Measurements from ENCODE around the gene MCRIP2.

The MCRIP2 gene

DNA sequence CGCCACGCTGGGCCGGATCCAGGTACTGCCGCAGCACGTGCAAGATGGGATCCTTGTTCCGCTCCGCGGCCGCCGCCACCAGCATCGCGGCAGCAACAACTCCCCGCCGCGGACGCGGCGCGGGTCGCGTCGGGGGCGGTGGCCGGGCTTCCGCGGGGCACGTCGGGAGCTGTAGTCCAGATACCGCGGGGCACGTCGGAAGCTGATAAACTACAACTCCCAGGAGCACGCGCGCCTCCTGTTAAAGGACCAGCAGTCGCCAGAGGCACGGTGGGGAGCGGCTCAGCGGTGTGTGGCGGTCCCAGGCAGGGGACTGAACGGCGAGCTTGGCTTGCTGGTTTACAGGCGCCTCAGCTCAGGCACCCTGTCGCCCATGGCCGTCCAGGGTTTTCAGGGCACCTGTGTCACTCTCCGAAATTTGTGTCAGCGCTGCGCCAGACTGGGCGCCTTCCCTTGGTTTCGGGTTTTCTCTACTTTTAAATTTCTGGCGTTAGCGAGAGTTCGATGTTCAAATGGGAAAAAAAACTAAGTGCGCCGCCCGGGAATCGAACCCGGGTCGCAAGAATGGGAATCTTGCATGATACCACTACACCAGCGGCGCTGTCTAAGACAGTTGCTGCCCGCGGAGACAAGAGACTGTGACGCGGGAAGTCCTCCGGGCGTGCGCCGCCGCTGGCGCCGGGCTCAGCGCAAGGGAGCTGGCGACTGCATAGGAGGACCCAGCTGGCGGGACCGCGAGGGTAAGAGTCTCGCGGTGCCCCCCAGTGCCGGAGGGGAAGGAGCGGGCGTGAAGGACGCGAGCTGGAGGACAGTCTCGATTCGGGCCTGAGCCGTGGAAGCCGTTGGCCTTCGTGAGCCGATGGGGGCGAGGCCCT, 5.2 kb upstream of the MCRIP2 start, which contains the start of gene METTL26:
TSS of gene METTL26 (minus strand) at position 100 of the 875 bp plus-strand sequence. CDS start at position 85, 15 bp downstream.
- peak; percentile 98 for DNase-seq (ENCODE audit: low spot score)
- in situ Hi-C loops (cut with MboI; ENCODE audit: low sequenced_read_pairs, unreplicated experiment): no loop called here
- TF ChIP-seq CTCF (IDR thresholded peaks at IDR 0.05; ENCODE audit: borderline replicate concordance, control extremely low read depth, extremely low read depth, insufficient read depth, missing control alignments): no peak

- in situ Hi-C loops (cut with MboI; ENCODE audit: low sequenced_read_pairs, unreplicated experiment): no loop called here
- peak; percentile 100 for DNase-seq (ENCODE audit: low spot score)
- TF ChIP-seq CTCF (IDR thresholded peaks at IDR 0.05; ENCODE audit: borderline replicate concordance, control extremely low read depth, extremely low read depth, insufficient read depth, missing control alignments): no peak
These were observed 4.3 kb upstream of the MCRIP2 start for GRCh38 chr16:637081-638018.

DNA sequence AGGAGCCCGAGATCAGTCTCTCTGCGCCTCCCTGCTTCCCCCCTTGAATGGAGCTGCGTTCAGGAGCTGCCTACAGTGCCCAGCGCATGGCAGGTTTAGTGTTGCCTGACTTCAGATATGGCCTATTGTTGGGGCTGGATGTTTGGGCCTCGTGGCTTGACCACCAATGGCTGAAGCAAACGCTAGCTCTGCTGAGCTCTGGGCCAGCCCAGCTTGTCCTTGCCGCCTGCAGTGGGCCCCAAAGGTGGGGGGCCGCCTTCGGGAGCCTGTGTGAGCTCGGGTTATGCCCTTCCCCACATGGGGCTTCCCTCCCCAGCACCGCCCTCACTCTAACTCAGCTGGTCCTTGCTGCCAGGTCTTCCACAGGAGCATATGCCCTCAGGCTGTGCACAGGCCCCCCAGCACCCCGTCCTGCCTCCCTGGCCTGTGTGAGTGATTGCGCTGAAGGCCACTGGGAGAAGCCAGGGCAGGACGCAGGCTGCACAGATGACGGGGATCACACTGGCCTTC, 3.5 kb upstream of the MCRIP2 start:
- in situ Hi-C loops (cut with MboI; ENCODE audit: low sequenced_read_pairs, unreplicated experiment): no loop called here
- no peak for DNase-seq (ENCODE audit: low spot score)
- TF ChIP-seq CTCF (IDR thresholded peaks at IDR 0.05; ENCODE audit: borderline replicate concordance, control extremely low read depth, extremely low read depth, insufficient read depth, missing control alignments): no peak

GRCh38 chr16:638836-639235, 2.8 kb upstream of the MCRIP2 start:
- DNase-seq (ENCODE audit: low spot score): no peak
- in situ Hi-C loops (cut with MboI; ENCODE audit: low sequenced_read_pairs, unreplicated experiment): no loop called here
- no peak for TF ChIP-seq CTCF (IDR thresholded peaks at IDR 0.05; ENCODE audit: borderline replicate concordance, control extremely low read depth, extremely low read depth, insufficient read depth, missing control alignments)

- in situ Hi-C loops (cut with MboI; ENCODE audit: low sequenced_read_pairs, unreplicated experiment): no loop called here
- no peak for DNase-seq (ENCODE audit: low spot score)
- no peak for TF ChIP-seq CTCF (IDR thresholded peaks at IDR 0.05; ENCODE audit: borderline replicate concordance, control extremely low read depth, extremely low read depth, insufficient read depth, missing control alignments)
These were observed 1.0 kb upstream of the MCRIP2 start for GRCh38 chr16:640614-641013.
